Retinal pigment epithelial cell (primary cell): ENCODE results near the gene SV2C.

Experiments
- DNase-seq: peaks from one replicate; pipeline ENCODE4 v3.0.0-alpha.2; 2010; ENCODE audit warnings: low read depth
- H3K4me3 ChIP-seq: 2 replicates; pipeline ENCODE4 v1.5.1; 2011; ENCODE audit warnings: mild to moderate bottlenecking, low read length, control low read depth, moderate library complexity
- CTCF ChIP-seq: conservative IDR thresholded peaks from 2 replicates; pipeline ENCODE4 v1.5.1; 2011; ENCODE audit warnings: low read depth, low read length, control low read depth, inconsistent platforms

Gene SV2C

GRCh38 chr5:76193635-76194034 is 110.5 kb downstream of the SV2C start:
- no peak for TF ChIP-seq CTCF
- H3K4me3 ChIP-seq, result no peak overlapping the region
- no peak for DNase-seq

GRCh38 chr5:76194340-76194739 is 111.2 kb downstream of the SV2C start:
- no peak overlapping the region for H3K4me3 ChIP-seq
- no peak for DNase-seq
- TF ChIP-seq CTCF, result no peak

- no peak overlapping the region for H3K4me3 ChIP-seq
- DNase-seq, result no peak
- TF ChIP-seq CTCF, result no peak
Measured at GRCh38 chr5:76196457-76196856, 113.3 kb downstream of the SV2C start.

- DNase-seq, result no peak
- no peak for TF ChIP-seq CTCF
- H3K4me3 ChIP-seq, result no peak overlapping the region
Measured at GRCh38 chr5:76196886-76197489, 113.8 kb downstream of the SV2C start.

- DNase-seq, result no peak
- no peak for TF ChIP-seq CTCF
- no peak overlapping the region for H3K4me3 ChIP-seq
Measured at GRCh38 chr5:76197726-76198125, 114.5 kb downstream of the SV2C start.

GRCh38 chr5:76199336-76200318 is 116.4 kb downstream of the SV2C start:
- no peak overlapping the region for H3K4me3 ChIP-seq
- no peak for TF ChIP-seq CTCF
- DNase-seq, result no peak

GRCh38 chr5:76202182-76202581 is 119.0 kb downstream of the SV2C start:
- no peak overlapping the region for H3K4me3 ChIP-seq
- TF ChIP-seq CTCF, result no peak
- no peak for DNase-seq
